Fibroblast of lung (primary cell): ENCODE measurements around the gene MYO3B.

Source experiments
- CTCF ChIP-seq, 2 donors: IDR thresholded peaks in 1 of 2; conservative IDR thresholded peaks in 1 of 2; 1 replicate in 1 of 2; 2 replicates in 1 of 2; pipeline ENCODE4 v1.5.1; 2011 to 2012; ENCODE audit warnings: low read length in 2 of 2, control low read depth in 1 of 2, inconsistent platforms in 1 of 2, low read depth in 1 of 2, mild to moderate bottlenecking in 1 of 2
- EZH2 ChIP-seq: IDR thresholded peaks from 2 replicates; pipeline ENCODE4 v1.5.1; 2012; ENCODE audit warnings: low read length, control low read depth, mild to moderate bottlenecking; ENCODE audit errors: missing control alignments

- TF ChIP-seq CTCF (conservative IDR thresholded peaks at IDR 0.05 in 1 of 2, IDR thresholded peaks at IDR 0.05 in 1 of 2; ENCODE audit: low read depth in 1 of 2, low read length in 2 of 2) (no peak), EZH2 (no peak)
These were observed 398.3 kb downstream of the MYO3B start for GRCh38 chr2:170576296-170576695.
